HEK293T (cell line): ENCODE data around the gene PRPF40A.

Source experiments
- BHLHE40 ChIP-seq: fragments of 450-650 bp; IDR thresholded peaks from 2 replicates; pipeline ENCODE4 v1.6.1; 2016; ENCODE audit warnings: mild to moderate bottlenecking, moderate library complexity, borderline replicate concordance
- ELF4 ChIP-seq: fragments of 450-650 bp; IDR thresholded peaks from 2 replicates; pipeline ENCODE4 v1.6.1; 2017; ENCODE audit warnings: antibody characterized with exemption
- FOXA1 ChIP-seq: fragments of 450-650 bp; IDR thresholded peaks from 2 replicates; pipeline ENCODE4 v1.6.1; 2016; ENCODE audit warnings: mild to moderate bottlenecking
- FOXM1 ChIP-seq: fragments of 450-650 bp; IDR thresholded peaks from 2 replicates; pipeline ENCODE4 v1.6.1; 2017; ENCODE audit warnings: mild to moderate bottlenecking, borderline replicate concordance
- NFRKB ChIP-seq: fragments of 450-650 bp; IDR thresholded peaks from 2 replicates; pipeline ENCODE4 v1.6.1; 2016; ENCODE audit warnings: mild to moderate bottlenecking, moderate library complexity
- PKNOX1 ChIP-seq: fragments of 450-650 bp; IDR thresholded peaks from 2 replicates; pipeline ENCODE4 v1.6.1; 2016
- SP1 ChIP-seq: fragments of 450-650 bp; IDR thresholded peaks from 2 replicates; pipeline ENCODE4 v1.6.1; 2017
- TARDBP ChIP-seq: fragments of 450-650 bp; IDR thresholded peaks from 2 replicates; pipeline ENCODE4 v1.6.1; 2016
- ZNF384 ChIP-seq: fragments of 450-650 bp; IDR thresholded peaks from 2 replicates; pipeline ENCODE4 v1.6.1; 2016

DNA sequence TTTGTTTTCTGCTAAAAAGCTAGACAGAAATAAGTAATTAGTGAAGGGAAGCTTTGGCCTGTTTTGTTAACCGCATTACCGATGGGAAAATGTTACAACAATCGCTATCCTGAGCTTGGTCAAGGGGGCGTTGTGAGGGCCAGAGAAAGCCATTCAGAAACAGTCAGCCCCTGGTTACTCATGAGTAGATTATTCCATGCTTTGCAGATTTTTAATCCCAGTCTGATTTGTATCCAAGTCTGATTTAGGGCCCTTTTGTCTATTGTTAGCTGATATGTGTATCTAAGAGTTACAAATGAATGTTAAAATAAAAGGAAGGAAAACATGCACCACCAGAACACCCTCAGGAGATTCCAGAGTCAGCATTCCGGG lies 99.1 kb downstream of the PRPF40A start:
- no peak for TF ChIP-seq ELF4
- TF ChIP-seq ZNF384: no peak
- no peak for TF ChIP-seq NFRKB
- no peak for TF ChIP-seq BHLHE40
- TF ChIP-seq FOXA1: no peak
- TF ChIP-seq SP1: no peak
- no peak for TF ChIP-seq FOXM1
- no peak for TF ChIP-seq TARDBP
- no peak for TF ChIP-seq PKNOX1
